Thyroid gland (tissue), 4 donors: ENCODE data around the gene NKX2-2.

Experiments used
- POLR2A ChIP-seq, 2 donors: fragments of 450-650 bp; IDR thresholded peaks; one replicate each; pipeline ENCODE4 v1.6.1; 2017; ENCODE audit warnings: antibody characterized with exemption in 2 of 2, mild to moderate bottlenecking in 2 of 2, moderate library complexity in 1 of 2
- TF ChIP-seq, protein P1 (sequence below), 6 experiments: fragments of 200-600 bp in 3 of 6; fragments of 450-650 bp in 3 of 6; sonication (generic) in 3 of 6; IDR thresholded peaks; one replicate each; pipeline ENCODE4 v1.5.1; 2016 to 2019; ENCODE audit warnings: antibody characterized with exemption in 6 of 6, mild to moderate bottlenecking in 2 of 6, inconsistent platforms in 1 of 6, moderate library complexity in 1 of 6

- TF ChIP-seq, protein P1, sequence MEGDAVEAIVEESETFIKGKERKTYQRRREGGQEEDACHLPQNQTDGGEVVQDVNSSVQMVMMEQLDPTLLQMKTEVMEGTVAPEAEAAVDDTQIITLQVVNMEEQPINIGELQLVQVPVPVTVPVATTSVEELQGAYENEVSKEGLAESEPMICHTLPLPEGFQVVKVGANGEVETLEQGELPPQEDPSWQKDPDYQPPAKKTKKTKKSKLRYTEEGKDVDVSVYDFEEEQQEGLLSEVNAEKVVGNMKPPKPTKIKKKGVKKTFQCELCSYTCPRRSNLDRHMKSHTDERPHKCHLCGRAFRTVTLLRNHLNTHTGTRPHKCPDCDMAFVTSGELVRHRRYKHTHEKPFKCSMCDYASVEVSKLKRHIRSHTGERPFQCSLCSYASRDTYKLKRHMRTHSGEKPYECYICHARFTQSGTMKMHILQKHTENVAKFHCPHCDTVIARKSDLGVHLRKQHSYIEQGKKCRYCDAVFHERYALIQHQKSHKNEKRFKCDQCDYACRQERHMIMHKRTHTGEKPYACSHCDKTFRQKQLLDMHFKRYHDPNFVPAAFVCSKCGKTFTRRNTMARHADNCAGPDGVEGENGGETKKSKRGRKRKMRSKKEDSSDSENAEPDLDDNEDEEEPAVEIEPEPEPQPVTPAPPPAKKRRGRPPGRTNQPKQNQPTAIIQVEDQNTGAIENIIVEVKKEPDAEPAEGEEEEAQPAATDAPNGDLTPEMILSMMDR (IDR thresholded peaks at IDR 0.05), result no peak
- no peak for TF ChIP-seq POLR2A (IDR thresholded peaks at IDR 0.05)
Measured at GRCh38 chr20:21498635-21499034, 15.2 kb downstream of the NKX2-2 start.
